ENCODE data around the gene LCORL. TPM values are rescaled to one million over a fixed set of nuclear protein-coding genes. Genes with fewer than 3 reads are reported as not detected.

LCORL gene
- total RNA-seq, 1 donor from 2014 or later = 10.3 TPM

GRCh38 chr4:17898553-17899055, 123.0 kb downstream of the LCORL start:
- no peaks in the 10 kb centered on the region for H3K27me3 Mint-ChIP-seq (ENCODE audit: low read depth, unreplicated experiment)
- no peaks in the 10 kb centered on the region for H3K36me3 Mint-ChIP-seq (ENCODE audit: low read depth, unreplicated experiment)
- no peak overlapping the region for H2AFZ ChIP-seq (ENCODE audit: low read depth, low read length)
- H3K9me3 Mint-ChIP-seq (ENCODE audit: unreplicated experiment) = no peaks in the 10 kb centered on the region
- no peaks in the 10 kb centered on the region for H3K27me3 ChIP-seq (ENCODE audit: insufficient read depth, low read length)
- no peaks in the 10 kb centered on the region for H3K4me1 Mint-ChIP-seq (ENCODE audit: low read depth, unreplicated experiment)
- DNase-seq (ENCODE audit: low read depth) (no peak), FAIRE-seq (no peak)
- no peaks in the 10 kb centered on the region for H3K9me3 ChIP-seq (ENCODE audit: insufficient read depth, low read depth, low read length)
- no peak overlapping the region for H3K4me3 ChIP-seq (ENCODE audit: insufficient read depth, low read depth, low read length)
- no peak overlapping the region for H3K27ac Mint-ChIP-seq (ENCODE audit: unreplicated experiment)
- no peak overlapping the region for H3K4me2 ChIP-seq (ENCODE audit: low read length)
- no peak overlapping the region for H3K27ac ChIP-seq (ENCODE audit: low read depth, low read length)
- H4K20me1 ChIP-seq (ENCODE audit: insufficient read depth, low read length) = no peaks in the 10 kb centered on the region
- no peak overlapping the region for H3K4me3 Mint-ChIP-seq (ENCODE audit: unreplicated experiment)
- no peak overlapping the region for H3K9ac ChIP-seq (ENCODE audit: low read length)
- H3K4me1 ChIP-seq (ENCODE audit: insufficient read depth, low read length) = no peaks in the 10 kb centered on the region
- no peak for TF ChIP-seq EZH2 (IDR thresholded peaks at IDR 0.05; ENCODE audit: insufficient read depth, low read length)
- no peak for TF ChIP-seq CTCF (IDR thresholded peaks at IDR 0.05; ENCODE audit: insufficient read depth, low read depth, low read length)
- H3K36me3 ChIP-seq (ENCODE audit: insufficient read depth, low read length) = no peaks in the 10 kb centered on the region
- no peaks in the 10 kb centered on the region for H3K79me2 ChIP-seq (ENCODE audit: insufficient read depth, low read length)

- TF ChIP-seq CTCF (IDR thresholded peaks at IDR 0.05; ENCODE audit: insufficient read depth, low read depth, low read length) (no peak), EZH2 (IDR thresholded peaks at IDR 0.05; ENCODE audit: insufficient read depth, low read length) (no peak)
- no peaks in the 10 kb centered on the region for H3K27me3 ChIP-seq (ENCODE audit: insufficient read depth, low read length)
- no peak overlapping the region for H2AFZ ChIP-seq (ENCODE audit: low read depth, low read length)
- Mint-ChIP-seq H3K27me3 (ENCODE audit: low read depth, unreplicated experiment) (no peaks in the 10 kb centered on the region), H3K36me3 (ENCODE audit: low read depth, unreplicated experiment) (no peaks in the 10 kb centered on the region), H3K4me3 (ENCODE audit: unreplicated experiment) (no peak overlapping the region), H3K9me3 (ENCODE audit: unreplicated experiment) (no peaks in the 10 kb centered on the region), H3K27ac (ENCODE audit: unreplicated experiment) (no peak overlapping the region), H3K4me1 (ENCODE audit: low read depth, unreplicated experiment) (no peaks in the 10 kb centered on the region)
- no peak overlapping the region for H3K9ac ChIP-seq (ENCODE audit: low read length)
- H3K4me2 ChIP-seq (ENCODE audit: low read length) = no peak overlapping the region
- no peak overlapping the region for H3K4me3 ChIP-seq (ENCODE audit: insufficient read depth, low read depth, low read length)
- H3K27ac ChIP-seq (ENCODE audit: low read depth, low read length) = no peak overlapping the region
- H3K79me2 ChIP-seq (ENCODE audit: insufficient read depth, low read length) = no peaks in the 10 kb centered on the region
- DNase-seq (ENCODE audit: low read depth) = no peak
- no peaks in the 10 kb centered on the region for H3K36me3 ChIP-seq (ENCODE audit: insufficient read depth, low read length)
- no peaks in the 10 kb centered on the region for H4K20me1 ChIP-seq (ENCODE audit: insufficient read depth, low read length)
- FAIRE-seq = no peak
- H3K4me1 ChIP-seq (ENCODE audit: insufficient read depth, low read length) = no peaks in the 10 kb centered on the region
- no peaks in the 10 kb centered on the region for H3K9me3 ChIP-seq (ENCODE audit: insufficient read depth, low read depth, low read length)
These were observed 126.1 kb downstream of the LCORL start for GRCh38 chr4:17895481-17895880.

DNA sequence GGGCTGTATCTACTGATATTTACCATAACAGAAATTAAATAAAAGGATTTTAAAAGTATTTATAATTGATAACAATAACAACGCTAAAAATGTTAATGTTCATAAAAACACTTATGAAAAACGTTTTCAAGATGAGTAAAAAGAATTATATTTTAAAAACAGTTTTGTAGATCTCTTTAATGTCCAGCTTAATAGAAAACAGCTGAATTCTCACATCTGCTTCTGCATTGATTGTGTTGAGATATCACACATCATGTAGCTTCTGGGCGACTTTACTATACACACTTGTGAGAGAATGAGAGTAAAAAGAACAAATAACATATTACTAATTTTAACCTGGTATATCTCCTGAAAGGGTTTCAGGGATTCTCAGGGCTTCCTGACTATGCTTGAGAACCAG, 127.1 kb downstream of the LCORL start:
- TF ChIP-seq CTCF (IDR thresholded peaks at IDR 0.05; ENCODE audit: insufficient read depth, low read depth, low read length) = no peak
- no peak for TF ChIP-seq EZH2 (IDR thresholded peaks at IDR 0.05; ENCODE audit: insufficient read depth, low read length)
- Histone ChIP-seq H3K79me2 (ENCODE audit: insufficient read depth, low read length) (no peaks in the 10 kb centered on the region), H3K4me3 (ENCODE audit: insufficient read depth, low read depth, low read length) (no peak overlapping the region), H4K20me1 (ENCODE audit: insufficient read depth, low read length) (no peaks in the 10 kb centered on the region), H3K9me3 (ENCODE audit: insufficient read depth, low read depth, low read length) (no peaks in the 10 kb centered on the region), H3K4me1 (ENCODE audit: insufficient read depth, low read length) (no peaks in the 10 kb centered on the region), H3K27me3 (ENCODE audit: insufficient read depth, low read length) (no peaks in the 10 kb centered on the region), H3K4me2 (ENCODE audit: low read length) (no peak overlapping the region), H3K27ac (ENCODE audit: low read depth, low read length) (no peak overlapping the region), H2AFZ (ENCODE audit: low read depth, low read length) (no peak overlapping the region), H3K36me3 (ENCODE audit: insufficient read depth, low read length) (no peaks in the 10 kb centered on the region), H3K9ac (ENCODE audit: low read length) (no peak overlapping the region)
- Mint-ChIP-seq H3K4me3 (ENCODE audit: unreplicated experiment) (no peak overlapping the region), H3K36me3 (ENCODE audit: low read depth, unreplicated experiment) (no peaks in the 10 kb centered on the region), H3K9me3 (ENCODE audit: unreplicated experiment) (no peaks in the 10 kb centered on the region), H3K4me1 (ENCODE audit: low read depth, unreplicated experiment) (no peaks in the 10 kb centered on the region), H3K27ac (ENCODE audit: unreplicated experiment) (no peak overlapping the region), H3K27me3 (ENCODE audit: low read depth, unreplicated experiment) (no peaks in the 10 kb centered on the region)
- no peak for DNase-seq (ENCODE audit: low read depth)
- FAIRE-seq = no peak
